Ovary (tissue), 9 donors: ENCODE measurements around the gene NEDD4L. TPM values are rescaled to one million over a fixed set of nuclear protein-coding genes. Genes with fewer than 3 reads are reported as not detected.

Source experiments
- DNase-seq, 5 donors: peaks; one replicate each; pipeline ENCODE4 v3.0.0-alpha.2; 2019 to 2020
- H3K27ac ChIP-seq, 2 donors: fragments of 200-600 bp; one replicate each; pipeline versions ENCODE4 v1.5.1 to v1.8.0; 2019 to 2022
- H3K27me3 ChIP-seq: fragments of 200-600 bp; one replicate; pipeline ENCODE4 v1.8.0; 2022
- H3K36me3 ChIP-seq: fragments of 200-600 bp; sonication (generic); one replicate; pipeline ENCODE4 v1.5.1; 2019
- H3K4me1 ChIP-seq: one replicate; pipeline ENCODE4 v1.8.1; 2013; ENCODE audit warnings: mild to moderate bottlenecking, moderate library complexity; ENCODE audit not compliant: insufficient read depth
- H3K4me3 ChIP-seq: fragments of 200-600 bp; sonication (generic); one replicate; pipeline ENCODE4 v1.5.1; 2017
- H3K9me3 ChIP-seq, 2 donors: fragments of 200-600 bp in 1 of 2; sonication (generic) in 1 of 2; one replicate each; pipeline versions ENCODE4 v1.5.1 to v1.8.1; 2013 to 2019; ENCODE audit warnings: mild to moderate bottlenecking in 1 of 2, moderate library complexity in 1 of 2
- CTCF ChIP-seq, 3 donors: fragments of 450-650 bp in 2 of 3; fragments of 200-600 bp in 1 of 3; IDR thresholded peaks; one replicate each; pipeline versions ENCODE4 v1.5.1 to v1.8.0; 2016 to 2022; ENCODE audit warnings: antibody characterized with exemption in 3 of 3, mild to moderate bottlenecking in 1 of 3
- EP300 ChIP-seq: sonication (generic); formaldehyde crosslinking; IDR thresholded peaks from one replicate; pipeline ENCODE4 v1.6.1; 2017; ENCODE audit warnings: antibody characterized with exemption
- POLR2A ChIP-seq: fragments of 450-650 bp; IDR thresholded peaks from one replicate; pipeline ENCODE4 v1.6.1; 2017; ENCODE audit warnings: antibody characterized with exemption, mild to moderate bottlenecking, moderate library complexity
- WGBS, 3 donors: extraction: QIAGEN DNeasy Blood & Tissue Kit in 1 of 3; methylation state at CpG; one replicate each; pipeline versions ENCODE4 v1.1.5 to v1.1.7; 2013 to 2017; 5-methylcytosine and 5-hydroxymethylcytosine counted together
- intact Hi-C, 4 donors: fragments of 100-400 bp; cut with DNase I; formaldehyde crosslinking; loops; one replicate each; pipeline versions ENCODE4 v1.11.0 to v1.15.1; 2022 to 2023
- polyA plus RNA-seq, 2 donors: library from polyadenylated mRNA; stranded (reverse); fragments of 200-250 nt in 1 of 2; fragments of 350-450 nt in 1 of 2; fragmentation: Illumina TruSeq in 1 of 2; extraction: RNeasy Lipid Tissue Mini Kit (QIAGEN cat#74804) in 1 of 2; gene quantifications; one replicate each; pipeline ENCODE4 v1.2.3, GENCODE V29; 2013 to 2014
- total RNA-seq, 7 donors: library from RNA; depleted of rRNA in 2 of 7; stranded (reverse); fragments of >200 nt in 2 of 7; fragmentation: NEBNext Ultra II Directional in 3 of 7; extraction: Animal tissue kit (Norgen Biotek cat#: 25700) in 3 of 7; gene quantifications; one replicate each; pipeline versions ENCODE4 v1.1.0 to v1.2.4, GENCODE V29; 2016 to 2023
- donor health status: DM: no; HTN: no; CAD: no; lungs with moderate emphysema.
- donor health status: DM: no; HTN: no; CAD: no.
- donor health status: Bipolar disorder and iron deficiency.
- donor health status: DM: yes; HTN: yes; CAD: no.
- donor health status: DM: no; HTN: no; CAD: no.
- donor health status: DM: yes; HTN: yes; CAD: no.

NEDD4L gene
- total and polyA plus RNA-seq, 9 donors: 11.0 to 75.2 (median 18.2) TPM

- Histone ChIP-seq H3K9me3 (no peaks in the 10 kb centered on the region), H3K4me3 (no peak overlapping the region), H3K27me3 (no peaks in the 10 kb centered on the region), H3K27ac (no peak overlapping the region), H3K4me1 (no peaks in the 10 kb centered on the region), H3K36me3 (no peaks in the 10 kb centered on the region)
- DNase-seq: no peak
- intact Hi-C loops: no loop called here
- TF ChIP-seq CTCF (IDR thresholded peaks at IDR 0.05) (no peak), POLR2A (no peak), EP300 (no peak)
These were observed 34.9 kb upstream of the NEDD4L start for GRCh38 chr18:58009166-58009565.

- no peaks in the 10 kb centered on the region for H3K36me3 ChIP-seq
- H3K27ac ChIP-seq: no peak overlapping the region
- DNase-seq: no peak
- no peaks in the 10 kb centered on the region for H3K4me1 ChIP-seq
- 82 to 92% (median 92%) methylated on average over 4 of the region's 4 CpGs for WGBS, 3 donors
- TF ChIP-seq EP300: no peak
- no peak for TF ChIP-seq CTCF (IDR thresholded peaks at IDR 0.05)
- no peak for TF ChIP-seq POLR2A
- no peaks in the 10 kb centered on the region for H3K27me3 ChIP-seq
- H3K4me3 ChIP-seq: no peak overlapping the region
- intact Hi-C loops: no loop called here
- no peaks in the 10 kb centered on the region for H3K9me3 ChIP-seq
These were observed 33.8 kb upstream of the NEDD4L start for GRCh38 chr18:58010265-58010664.

- Histone ChIP-seq H3K27me3 (no peaks in the 10 kb centered on the region), H3K36me3 (no peaks in the 10 kb centered on the region), H3K9me3 (no peaks in the 10 kb centered on the region), H3K4me1 (no peaks in the 10 kb centered on the region), H3K4me3 (no peak overlapping the region), H3K27ac (no peak overlapping the region)
- no peak for TF ChIP-seq EP300
- intact Hi-C loops: no loop called here
- no peak for DNase-seq
- whole genome bisulfite sequencing, 3 donors: 91 to 97% (median 96%) methylated on average over 1 of the region's 1 CpG
These were observed 31.7 kb upstream of the NEDD4L start for GRCh38 chr18:58012356-58012755.

- H3K4me1 ChIP-seq: no peaks in the 10 kb centered on the region
- no peak overlapping the region for H3K27ac ChIP-seq
- no peaks in the 10 kb centered on the region for H3K27me3 ChIP-seq
- no peaks in the 10 kb centered on the region for H3K36me3 ChIP-seq
- no peaks in the 10 kb centered on the region for H3K9me3 ChIP-seq
- no peak for DNase-seq
- no peak overlapping the region for H3K4me3 ChIP-seq
- intact Hi-C loops: no loop called here
- WGBS, 3 donors: 61 to 64% (median 62%) methylated on average over 8 of the region's 8 CpGs
- no peak for TF ChIP-seq EP300
- no peak for TF ChIP-seq CTCF (IDR thresholded peaks at IDR 0.05)
- no peak for TF ChIP-seq POLR2A
These were observed 30.5 kb upstream of the NEDD4L start for GRCh38 chr18:58013241-58014211.

DNA sequence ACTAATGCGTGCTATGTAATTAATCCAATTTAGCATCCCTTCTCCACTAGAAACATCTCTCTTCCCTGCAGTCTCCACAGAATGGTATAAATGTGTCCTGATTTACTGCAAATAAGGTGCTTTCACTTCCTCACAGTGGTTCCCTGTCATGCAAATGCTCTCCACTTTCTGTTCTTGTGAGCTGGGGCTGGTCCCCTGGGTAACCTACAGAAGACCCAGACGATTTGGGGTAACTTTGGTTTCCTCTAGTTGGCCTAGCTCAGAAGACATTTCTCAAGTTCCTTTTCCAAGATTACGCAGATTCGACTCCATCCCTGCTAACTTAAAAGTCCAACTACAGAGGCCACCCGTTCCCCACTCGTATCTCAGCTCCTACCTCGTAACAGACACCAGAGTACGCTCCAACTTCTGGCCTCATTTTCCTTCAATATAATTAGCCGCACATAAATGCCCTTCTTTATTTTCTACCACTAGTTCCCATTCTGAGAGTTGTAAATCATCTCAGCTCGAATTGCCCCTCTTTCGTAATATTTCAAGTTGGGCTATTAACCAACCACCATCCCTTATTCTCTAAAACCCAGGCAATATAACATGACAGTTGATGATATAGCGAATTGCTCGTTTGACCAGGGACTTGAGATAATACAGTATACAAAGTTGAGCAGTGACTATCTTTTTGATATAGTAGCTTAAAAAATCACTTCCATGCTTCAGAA, 28.8 kb upstream of the NEDD4L start:
- Histone ChIP-seq H3K27ac (no peak overlapping the region), H3K9me3 (no peaks in the 10 kb centered on the region), H3K27me3 (no peaks in the 10 kb centered on the region), H3K4me1 (no peaks in the 10 kb centered on the region), H3K4me3 (no peak overlapping the region), H3K36me3 (no peaks in the 10 kb centered on the region)
- 76 to 80% (median 80%) methylated on average over 13 of the region's 13 CpGs for WGBS, 3 donors
- DNase-seq: no peak
- intact Hi-C loops: no loop called here
- TF ChIP-seq POLR2A (no peak), CTCF (IDR thresholded peaks at IDR 0.05) (no peak), EP300 (no peak)
